Neural progenitor cell (in vitro differentiated cells): ENCODE data around the gene GUCY1B1. TPM values are rescaled to one million over a fixed set of nuclear protein-coding genes. Genes with fewer than 3 reads are reported as not detected.
A peak's percentile ranks its signal among the peaks of the same experiment; 100 is the strongest.

Source experiments
- DNase-seq: peaks from one replicate; pipeline ENCODE4 v3.0.0-alpha.2; 2016; ENCODE audit warnings: low spot score
- H2AFZ ChIP-seq: fragments of 200-600 bp; sonication (generic); replicated peaks from 2 replicates; pipeline ENCODE4 v1.6.1; 2016; ENCODE audit warnings: antibody characterized with exemption
- H3F3A ChIP-seq: fragments of 200-600 bp; sonication (generic); 2 replicates; pipeline ENCODE4 v1.6.1; 2016; ENCODE audit warnings: antibody characterized with exemption, low read depth
- H3K27ac ChIP-seq: fragments of 200-600 bp; sonication (generic); 2 replicates; pipeline ENCODE4 v1.5.1; 2016; ENCODE audit warnings: mild to moderate bottlenecking
- H3K27me3 ChIP-seq: fragments of 200-600 bp; sonication (generic); 2 replicates; pipeline ENCODE4 v1.6.1; 2016; ENCODE audit warnings: mild to moderate bottlenecking, moderate library complexity
- H3K36me3 ChIP-seq: fragments of 200-600 bp; sonication (generic); 2 replicates; pipeline ENCODE4 v1.5.1; 2016
- H3K4me1 ChIP-seq: fragments of 200-600 bp; sonication (generic); 2 replicates; pipeline ENCODE4 v1.6.1; 2016; ENCODE audit warnings: mixed run types
- H3K4me2 ChIP-seq: fragments of 200-600 bp; sonication (generic); 2 replicates; pipeline ENCODE4 v1.6.1; 2016
- H3K4me3 ChIP-seq: fragments of 200-600 bp; sonication (generic); 2 replicates; pipeline ENCODE4 v1.5.1; 2016
- H3K79me2 ChIP-seq: fragments of 200-600 bp; sonication (generic); 2 replicates; pipeline ENCODE4 v1.6.1; 2016; ENCODE audit warnings: low read depth
- H3K9ac ChIP-seq: fragments of 200-600 bp; sonication (generic); 2 replicates; pipeline ENCODE4 v1.6.1; 2016
- H3K9me3 ChIP-seq: fragments of 200-600 bp; sonication (generic); 2 replicates; pipeline ENCODE4 v1.5.1; 2016; ENCODE audit warnings: low read depth
- H4K20me1 ChIP-seq: fragments of 200-600 bp; sonication (generic); 2 replicates; pipeline ENCODE4 v1.6.1; 2016; ENCODE audit warnings: low read depth
- H3K27ac Mint-ChIP-seq: 3 replicates; pipeline ENCODE4 v1.8.0; 2021; ENCODE audit warnings: mixed read lengths
- H3K27me3 Mint-ChIP-seq: 2 replicates; pipeline ENCODE4 v1.8.0; 2022; ENCODE audit warnings: low read depth, mild to moderate bottlenecking, inconsistent platforms, moderate library complexity, mixed read lengths; ENCODE audit not compliant: insufficient read depth
- H3K36me3 Mint-ChIP-seq: 3 replicates; pipeline ENCODE4 v1.8.0; 2021; ENCODE audit warnings: mixed read lengths
- H3K4me1 Mint-ChIP-seq: 3 replicates; pipeline ENCODE4 v1.8.0; 2021; ENCODE audit warnings: mixed read lengths
- H3K4me3 Mint-ChIP-seq: 3 replicates; pipeline ENCODE4 v1.8.0; 2021; ENCODE audit warnings: mild to moderate bottlenecking, moderate library complexity, mixed read lengths
- H3K9me3 Mint-ChIP-seq: 3 replicates; pipeline ENCODE4 v1.8.0; 2020; ENCODE audit warnings: mixed read lengths
- EZH2 ChIP-seq: fragments of 200-600 bp; sonication (generic); IDR thresholded peaks from 2 replicates; pipeline ENCODE4 v1.6.1; 2017; ENCODE audit warnings: antibody characterized with exemption, mild to moderate bottlenecking, moderate library complexity
- EZH2phosphoT487 ChIP-seq: fragments of 200-600 bp; sonication (generic); IDR thresholded peaks from 2 replicates; pipeline ENCODE4 v1.6.1; 2017; ENCODE audit warnings: antibody characterized with exemption
- total RNA-seq: library from RNA; depleted of rRNA; stranded (reverse); fragments of >200 nt; gene quantifications from 2 replicates; pipeline ENCODE4 v1.2.3, GENCODE V29; 2015; ENCODE audit warnings: low replicate concordance
- TF ChIP-seq, protein P1 (sequence below): fragments of 200-600 bp; sonication (generic); IDR thresholded peaks from 2 replicates; pipeline ENCODE4 v1.5.1; 2017; ENCODE audit warnings: antibody characterized with exemption, mild to moderate bottlenecking

The GUCY1B1 gene
- total RNA-seq = 10.8 and 10.9 TPM in 2 replicates

DNA sequence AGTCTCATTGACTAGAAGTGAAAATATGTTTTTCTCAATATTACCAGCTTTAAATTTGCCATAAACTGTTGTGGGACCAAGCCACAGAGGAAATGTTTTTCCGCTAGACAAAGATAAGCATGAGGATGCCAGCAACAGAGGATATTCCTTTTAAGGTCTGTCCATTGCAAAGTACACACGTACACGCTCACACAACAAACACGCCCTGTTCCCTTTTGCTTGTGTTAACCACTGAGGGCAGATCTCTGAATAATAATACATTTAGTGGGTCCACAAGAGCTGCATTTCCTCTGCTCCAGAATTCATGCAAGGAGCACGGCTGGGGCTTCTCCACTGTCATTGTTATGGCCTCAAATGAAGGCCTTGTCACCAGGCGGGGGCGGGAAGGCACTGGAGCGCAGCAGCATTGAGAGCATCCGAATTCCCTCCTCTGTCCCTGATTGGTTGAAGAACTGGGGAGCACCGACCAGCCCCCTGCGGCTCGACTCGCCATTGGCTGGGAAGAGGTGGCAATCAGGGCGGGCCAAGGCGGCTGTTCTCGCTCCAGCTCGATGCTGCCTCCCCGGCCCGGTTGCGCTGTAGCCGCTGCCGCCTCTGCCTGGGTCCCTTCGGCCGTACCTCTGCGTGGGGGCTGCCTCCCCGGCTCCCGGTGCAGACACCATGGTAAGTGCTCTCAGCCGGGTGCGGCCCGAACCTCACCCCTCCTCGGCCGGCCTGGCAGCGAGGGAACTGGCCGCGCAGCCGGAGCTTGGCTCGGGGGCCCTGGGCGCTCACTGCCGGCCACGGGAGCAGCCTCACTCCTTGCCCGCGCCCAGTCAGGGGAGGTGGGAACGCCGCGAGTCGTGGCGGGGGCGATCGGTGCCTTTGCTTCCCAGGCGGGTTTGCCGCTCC, at the start of gene GUCY1B1:
Gene GUCY1B1 (plus strand): TSS at position 541 of the 891 bp plus-strand sequence. CDS start 120 bp downstream, at position 661.
- Histone ChIP-seq H3K4me1 (peaks cover 24% of the 10 kb centered on the region), H3K27me3 (peaks cover 23% of the 10 kb centered on the region), H3K9me3 (no peaks in the 10 kb centered on the region), H4K20me1 (no peaks in the 10 kb centered on the region), H3K9ac (no peak within 1 kb of the TSS), H2AFZ (peak within 1 kb of the TSS; percentile 95), H3K79me2 (no peaks in the 10 kb centered on the region), H3K27ac (no peak within 1 kb of the TSS), H3F3A (peaks cover 6% of the 10 kb centered on the region), H3K4me2 (peak within 1 kb of the TSS; percentile 91), H3K36me3 (no peaks in the 10 kb centered on the region), H3K4me3 (peak within 1 kb of the TSS; percentile 59)
- peaks cover 5% of the 10 kb centered on the region for H3K9me3 Mint-ChIP-seq
- peaks cover 6% of the 10 kb centered on the region for H3K27me3 Mint-ChIP-seq
- H3K36me3 Mint-ChIP-seq = no peaks in the 10 kb centered on the region
- peak within 1 kb of the TSS; percentile 87 for H3K4me3 Mint-ChIP-seq
- peak within 1 kb of the TSS; percentile 75 for H3K27ac Mint-ChIP-seq
- DNase-seq = peak; percentile 93
- peaks cover 31% of the 10 kb centered on the region for H3K4me1 Mint-ChIP-seq
- no peak for TF ChIP-seq EZH2
- TF ChIP-seq, protein P1, sequence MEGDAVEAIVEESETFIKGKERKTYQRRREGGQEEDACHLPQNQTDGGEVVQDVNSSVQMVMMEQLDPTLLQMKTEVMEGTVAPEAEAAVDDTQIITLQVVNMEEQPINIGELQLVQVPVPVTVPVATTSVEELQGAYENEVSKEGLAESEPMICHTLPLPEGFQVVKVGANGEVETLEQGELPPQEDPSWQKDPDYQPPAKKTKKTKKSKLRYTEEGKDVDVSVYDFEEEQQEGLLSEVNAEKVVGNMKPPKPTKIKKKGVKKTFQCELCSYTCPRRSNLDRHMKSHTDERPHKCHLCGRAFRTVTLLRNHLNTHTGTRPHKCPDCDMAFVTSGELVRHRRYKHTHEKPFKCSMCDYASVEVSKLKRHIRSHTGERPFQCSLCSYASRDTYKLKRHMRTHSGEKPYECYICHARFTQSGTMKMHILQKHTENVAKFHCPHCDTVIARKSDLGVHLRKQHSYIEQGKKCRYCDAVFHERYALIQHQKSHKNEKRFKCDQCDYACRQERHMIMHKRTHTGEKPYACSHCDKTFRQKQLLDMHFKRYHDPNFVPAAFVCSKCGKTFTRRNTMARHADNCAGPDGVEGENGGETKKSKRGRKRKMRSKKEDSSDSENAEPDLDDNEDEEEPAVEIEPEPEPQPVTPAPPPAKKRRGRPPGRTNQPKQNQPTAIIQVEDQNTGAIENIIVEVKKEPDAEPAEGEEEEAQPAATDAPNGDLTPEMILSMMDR = peak; percentile 43

DNA sequence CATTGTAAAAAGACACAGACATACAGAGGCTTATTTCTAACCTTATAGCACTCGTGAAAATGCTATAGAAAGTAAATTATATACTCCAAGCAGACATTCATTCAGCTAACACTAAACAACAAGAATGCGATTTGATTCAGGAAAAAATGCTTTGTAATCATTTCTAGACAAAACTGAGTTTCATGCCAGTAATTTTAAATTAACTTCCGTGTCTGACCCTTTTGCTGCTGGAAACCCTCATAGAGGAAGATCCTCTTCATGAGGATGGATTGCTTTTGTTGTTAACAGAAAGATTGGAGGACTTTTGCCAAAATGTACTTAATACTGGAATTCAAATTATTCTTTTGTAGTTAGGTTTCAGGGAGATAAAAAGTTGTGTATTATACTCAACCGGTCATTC, 48.9 kb upstream of the GUCY1B1 start:
- no peaks in the 10 kb centered on the region for H3K9me3 Mint-ChIP-seq

DNA sequence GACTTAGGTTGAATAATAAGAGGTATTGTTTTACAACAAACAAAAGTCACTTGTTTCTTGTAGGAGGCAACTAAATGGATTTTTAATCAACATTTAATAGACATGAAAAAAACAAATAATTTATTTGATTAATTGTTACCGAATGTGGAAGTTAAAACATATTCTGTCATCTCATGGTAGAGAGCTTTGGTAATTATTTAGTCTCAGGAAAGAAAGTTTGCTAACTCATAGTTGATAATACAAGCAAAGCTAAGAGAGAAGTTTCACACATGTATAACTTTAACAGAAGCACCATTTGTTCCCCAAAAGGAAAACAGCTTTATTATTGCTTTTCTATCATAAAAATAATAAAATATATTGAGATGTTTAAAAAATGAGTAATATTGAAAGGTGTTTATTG, 47.3 kb upstream of the GUCY1B1 start:
- H3K4me1 ChIP-seq = no peaks in the 10 kb centered on the region
- no peaks in the 10 kb centered on the region for H3K9me3 ChIP-seq
- H3K4me3 Mint-ChIP-seq = no peak overlapping the region
- H3F3A ChIP-seq = no peaks in the 10 kb centered on the region
- H3K4me3 ChIP-seq = no peak overlapping the region
- TF ChIP-seq EZH2 (no peak), EZH2phosphoT487 (no peak)
- TF ChIP-seq, protein P1 = no peak
- H3K36me3 Mint-ChIP-seq = no peaks in the 10 kb centered on the region
- H4K20me1 ChIP-seq = no peaks in the 10 kb centered on the region
- no peak overlapping the region for H2AFZ ChIP-seq
- no peaks in the 10 kb centered on the region for H3K27me3 Mint-ChIP-seq
- no peak overlapping the region for H3K27ac Mint-ChIP-seq
- no peak overlapping the region for H3K4me2 ChIP-seq
- no peaks in the 10 kb centered on the region for H3K79me2 ChIP-seq
- H3K27ac ChIP-seq = no peak overlapping the region
- no peaks in the 10 kb centered on the region for H3K27me3 ChIP-seq
- no peaks in the 10 kb centered on the region for H3K9me3 Mint-ChIP-seq
- no peak overlapping the region for H3K9ac ChIP-seq
- no peak for DNase-seq
- no peaks in the 10 kb centered on the region for H3K36me3 ChIP-seq
- peaks cover 6% of the 10 kb centered on the region for H3K4me1 Mint-ChIP-seq

More for the DNA sequence above, 48.9 kb upstream of the GUCY1B1 start:
- no peaks in the 10 kb centered on the region for H3K79me2 ChIP-seq
- H3K4me3 Mint-ChIP-seq = no peak overlapping the region
- H3K9me3 ChIP-seq = no peaks in the 10 kb centered on the region
- H3K36me3 ChIP-seq = no peaks in the 10 kb centered on the region
- H2AFZ ChIP-seq = no peak overlapping the region
- TF ChIP-seq EZH2phosphoT487 (no peak), EZH2 (no peak)
- TF ChIP-seq, protein P1 = no peak
- H3K27me3 Mint-ChIP-seq = no peaks in the 10 kb centered on the region
- no peak overlapping the region for H3K4me2 ChIP-seq
- no peaks in the 10 kb centered on the region for H4K20me1 ChIP-seq
- H3K9ac ChIP-seq = no peak overlapping the region
- H3K4me3 ChIP-seq = no peak overlapping the region
- no peak overlapping the region for H3K27ac ChIP-seq
- no peaks in the 10 kb centered on the region for H3K36me3 Mint-ChIP-seq
- no peak for DNase-seq
- H3K27ac Mint-ChIP-seq = no peak overlapping the region
- H3K4me1 ChIP-seq = peaks cover 5% of the 10 kb centered on the region
- no peaks in the 10 kb centered on the region for H3K27me3 ChIP-seq
- H3K4me1 Mint-ChIP-seq = peaks cover 17% of the 10 kb centered on the region
- no peaks in the 10 kb centered on the region for H3F3A ChIP-seq
